Measurements from ENCODE around the gene AZU1.

Gene AZU1

GRCh38 chr19:870314-870713 lies 42.7 kb downstream of the AZU1 start:
- Histone ChIP-seq H3K9me3 (ENCODE audit: control insufficient read depth, insufficient read depth, low read length) (no peaks in the 10 kb centered on the region), H3K4me1 (ENCODE audit: control insufficient read depth, low read length) (peaks cover 9% of the 10 kb centered on the region), H4K20me1 (ENCODE audit: control insufficient read depth, insufficient read depth, low read depth, low read length) (peaks cover 5% of the 10 kb centered on the region), H3K27me3 (ENCODE audit: control insufficient read depth, low read length) (no peaks in the 10 kb centered on the region), H3K79me2 (ENCODE audit: control insufficient read depth, low read length) (no peaks in the 10 kb centered on the region), H3K4me3 (ENCODE audit: low read length) (no peak overlapping the region), H3K27ac (ENCODE audit: low read depth, low read length) (no peak overlapping the region), H3K4me2 (ENCODE audit: low read length) (no peak overlapping the region), H3F3A (ENCODE audit: control insufficient read depth, insufficient read depth) (peaks cover 5% of the 10 kb centered on the region; the same call in 1 of the 2 replicates), H3K36me3 (ENCODE audit: control insufficient read depth, low read length) (no peaks in the 10 kb centered on the region), H3K9me2 (replicated peaks; ENCODE audit: control insufficient read depth, low read length) (no peaks in the 10 kb centered on the region)
- TF ChIP-seq EZH2phosphoT487 (IDR thresholded peaks at IDR 0.05; ENCODE audit: borderline replicate concordance, low read length): no peak
- TF ChIP-seq CTCF (IDR thresholded peaks at IDR 0.05; ENCODE audit: low read depth, low read length, poor library complexity, severe bottlenecking): no peak

DNA sequence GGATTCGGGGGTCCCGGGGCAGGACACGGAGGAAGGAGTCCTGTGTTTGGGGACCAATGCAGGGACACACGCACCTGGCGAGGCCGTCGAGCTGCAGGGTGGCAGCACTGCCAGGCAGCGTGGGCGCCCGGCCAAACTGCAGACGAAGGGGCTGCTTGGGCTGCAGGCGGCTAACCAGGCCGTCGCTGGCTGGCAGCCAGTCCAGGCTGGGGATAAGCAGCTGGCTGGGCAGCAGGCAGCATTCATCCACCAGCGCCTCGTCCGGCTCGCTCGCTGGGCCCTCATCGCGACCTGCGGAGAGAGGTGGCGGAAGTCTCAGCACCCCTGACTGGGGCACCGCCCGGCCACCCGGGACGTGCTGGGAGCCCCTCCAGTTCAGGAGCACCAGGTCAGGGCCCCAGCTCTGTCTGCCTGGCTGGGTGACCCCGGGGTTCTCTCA lies 43.3 kb downstream of the AZU1 start:
- H3K4me1 ChIP-seq (ENCODE audit: control insufficient read depth, low read length): peaks cover 9% of the 10 kb centered on the region
- H3K4me2 ChIP-seq (ENCODE audit: low read length): no peak overlapping the region
- TF ChIP-seq EZH2phosphoT487 (IDR thresholded peaks at IDR 0.05; ENCODE audit: borderline replicate concordance, low read length) (no peak), CTCF (IDR thresholded peaks at IDR 0.05; ENCODE audit: low read depth, low read length, poor library complexity, severe bottlenecking) (no peak)
- H3K9me3 ChIP-seq (ENCODE audit: control insufficient read depth, insufficient read depth, low read length): no peaks in the 10 kb centered on the region
- peaks cover 5% of the 10 kb centered on the region for H4K20me1 ChIP-seq (ENCODE audit: control insufficient read depth, insufficient read depth, low read depth, low read length)
- peaks cover 5% of the 10 kb centered on the region; the same call in 1 of the 2 replicates for H3F3A ChIP-seq (ENCODE audit: control insufficient read depth, insufficient read depth)
- H3K4me3 ChIP-seq (ENCODE audit: low read length): no peak overlapping the region
- no peaks in the 10 kb centered on the region for H3K79me2 ChIP-seq (ENCODE audit: control insufficient read depth, low read length)
- no peaks in the 10 kb centered on the region for H3K27me3 ChIP-seq (ENCODE audit: control insufficient read depth, low read length)
- no peak overlapping the region for H3K27ac ChIP-seq (ENCODE audit: low read depth, low read length)
- H3K36me3 ChIP-seq (ENCODE audit: control insufficient read depth, low read length): no peaks in the 10 kb centered on the region
- no peaks in the 10 kb centered on the region for H3K9me2 ChIP-seq (replicated peaks; ENCODE audit: control insufficient read depth, low read length)

- H3K36me3 ChIP-seq (ENCODE audit: control insufficient read depth, low read length): no peaks in the 10 kb centered on the region
Measured at GRCh38 chr19:871446-872265, 44.0 kb downstream of the AZU1 start.

More at GRCh38 chr19:871446-872265, 44.0 kb downstream of the AZU1 start:
- Histone ChIP-seq H3K4me2 (ENCODE audit: low read length) (peak overlapping the region; percentile 71), H4K20me1 (ENCODE audit: control insufficient read depth, insufficient read depth, low read depth, low read length) (peaks cover 5% of the 10 kb centered on the region), H3K9me2 (replicated peaks; ENCODE audit: control insufficient read depth, low read length) (no peaks in the 10 kb centered on the region), H3K79me2 (ENCODE audit: control insufficient read depth, low read length) (no peaks in the 10 kb centered on the region), H3K27ac (ENCODE audit: low read depth, low read length) (no peak overlapping the region), H3K27me3 (ENCODE audit: control insufficient read depth, low read length) (no peaks in the 10 kb centered on the region), H3K9me3 (ENCODE audit: control insufficient read depth, insufficient read depth, low read length) (no peaks in the 10 kb centered on the region), H3K4me1 (ENCODE audit: control insufficient read depth, low read length) (peaks cover 9% of the 10 kb centered on the region), H3K4me3 (ENCODE audit: low read length) (peak overlapping the region; percentile 63; the same call in 1 of the 2 replicates), H3F3A (ENCODE audit: control insufficient read depth, insufficient read depth) (peaks cover 5% of the 10 kb centered on the region; the same call in 1 of the 2 replicates)
- TF ChIP-seq EZH2phosphoT487 (IDR thresholded peaks at IDR 0.05; ENCODE audit: borderline replicate concordance, low read length) (no peak), CTCF (IDR thresholded peaks at IDR 0.05; ENCODE audit: low read depth, low read length, poor library complexity, severe bottlenecking) (no peak)
